GM21447 (cell line): ENCODE measurements around the gene GRAMD1B.

Source experiments
- ATAC-seq: cut with Tn5 transposase; IDR thresholded peaks from one replicate; pipeline ENCODE4 v1.9.1; 2021; ENCODE audit not compliant: unreplicated experiment

GRAMD1B gene

GRCh38 chr11:123429913-123430720 lies at the start of gene GRAMD1B:
Gene GRAMD1B (plus strand): TSS chr11:123430269. CDS start chr11:123430793, 524 bp downstream.
- ATAC-seq: peak; percentile 58

GRCh38 chr11:123381149-123381548 lies 48.9 kb upstream of the GRAMD1B start:
- no peak for ATAC-seq

- peak; percentile 78 for ATAC-seq
Measured at GRCh38 chr11:123381817-123382554, 48.1 kb upstream of the GRAMD1B start.

GRCh38 chr11:123382555-123383074 lies 47.5 kb upstream of the GRAMD1B start:
- no peak for ATAC-seq

GRCh38 chr11:123384116-123384515 lies 46.0 kb upstream of the GRAMD1B start:
- no peak for ATAC-seq

- ATAC-seq: no peak
Measured at GRCh38 chr11:123386796-123387510, 43.1 kb upstream of the GRAMD1B start.

- no peak for ATAC-seq
Measured at GRCh38 chr11:123388640-123389039, 41.4 kb upstream of the GRAMD1B start.

- ATAC-seq: no peak
Measured at GRCh38 chr11:123390146-123390545, 39.9 kb upstream of the GRAMD1B start.

- no peak for ATAC-seq
Measured at GRCh38 chr11:123391646-123392348, 38.3 kb upstream of the GRAMD1B start.

GRCh38 chr11:123392431-123392830 lies 37.6 kb upstream of the GRAMD1B start:
- ATAC-seq: no peak

- ATAC-seq: no peak
Measured at GRCh38 chr11:123392844-123393243, 37.2 kb upstream of the GRAMD1B start.

GRCh38 chr11:123393312-123393927 lies 36.6 kb upstream of the GRAMD1B start:
- ATAC-seq: no peak

- no peak for ATAC-seq
Measured at GRCh38 chr11:123404676-123405075, 25.4 kb upstream of the GRAMD1B start.

GRCh38 chr11:123405123-123405592 lies 24.9 kb upstream of the GRAMD1B start:
- no peak for ATAC-seq

- peak; percentile 78 for ATAC-seq
Measured at GRCh38 chr11:123406441-123407129, 23.5 kb upstream of the GRAMD1B start.

GRCh38 chr11:123407130-123407995 lies 22.7 kb upstream of the GRAMD1B start:
- peak; percentile 58 for ATAC-seq

GRCh38 chr11:123407996-123408597 lies 22.0 kb upstream of the GRAMD1B start:
- ATAC-seq: no peak
